ENCODE data around the gene MPC2.

Gene MPC2

GRCh38 chr1:167910530-167910929 is 26.3 kb downstream of the MPC2 start:
- Histone ChIP-seq H3K4me3 (ENCODE audit: low read depth, low read length) (no peak overlapping the region), H3K27ac (no peak overlapping the region), H3K36me3 (no peaks in the 10 kb centered on the region), H3K9me3 (ENCODE audit: severe bottlenecking) (no peaks in the 10 kb centered on the region), H3K27me3 (ENCODE audit: insufficient read depth, low read depth, severe bottlenecking) (no peaks in the 10 kb centered on the region)
- no peak for TF ChIP-seq CTCF (IDR thresholded peaks at IDR 0.05; ENCODE audit: low read depth, low read length)
- no peak for DNase-seq

- Histone ChIP-seq H3K27me3 (ENCODE audit: insufficient read depth, low read depth, severe bottlenecking) (no peaks in the 10 kb centered on the region), H3K27ac (no peak overlapping the region), H3K9me3 (ENCODE audit: severe bottlenecking) (no peaks in the 10 kb centered on the region), H3K4me3 (ENCODE audit: low read depth, low read length) (no peak overlapping the region), H3K36me3 (no peaks in the 10 kb centered on the region)
- no peak for TF ChIP-seq CTCF (IDR thresholded peaks at IDR 0.05; ENCODE audit: low read depth, low read length)
- DNase-seq: no peak
These were observed 27.1 kb downstream of the MPC2 start for GRCh38 chr1:167909691-167910180.

GRCh38 chr1:167905671-167906070 is 31.2 kb downstream of the MPC2 start:
- Histone ChIP-seq H3K27ac (no peak overlapping the region), H3K4me3 (ENCODE audit: low read depth, low read length) (no peak overlapping the region), H3K36me3 (no peaks in the 10 kb centered on the region), H3K9me3 (ENCODE audit: severe bottlenecking) (no peaks in the 10 kb centered on the region), H3K27me3 (ENCODE audit: insufficient read depth, low read depth, severe bottlenecking) (no peaks in the 10 kb centered on the region)
- no peak for TF ChIP-seq CTCF (IDR thresholded peaks at IDR 0.05; ENCODE audit: low read depth, low read length)
- DNase-seq: no peak

- no peaks in the 10 kb centered on the region for H3K36me3 ChIP-seq
- no peak for DNase-seq
- H3K4me3 ChIP-seq (ENCODE audit: low read depth, low read length): no peak overlapping the region
- no peak for TF ChIP-seq CTCF (IDR thresholded peaks at IDR 0.05; ENCODE audit: low read depth, low read length)
- no peaks in the 10 kb centered on the region for H3K27me3 ChIP-seq (ENCODE audit: insufficient read depth, low read depth, severe bottlenecking)
- no peaks in the 10 kb centered on the region for H3K9me3 ChIP-seq (ENCODE audit: severe bottlenecking)
- H3K27ac ChIP-seq: no peak overlapping the region
These were observed 31.7 kb downstream of the MPC2 start for GRCh38 chr1:167905182-167905581.

GRCh38 chr1:167904652-167905130 is 32.2 kb downstream of the MPC2 start:
- no peak for DNase-seq
- Histone ChIP-seq H3K4me3 (ENCODE audit: low read depth, low read length) (no peak overlapping the region), H3K9me3 (ENCODE audit: severe bottlenecking) (no peaks in the 10 kb centered on the region), H3K27me3 (ENCODE audit: insufficient read depth, low read depth, severe bottlenecking) (no peaks in the 10 kb centered on the region), H3K27ac (no peak overlapping the region), H3K36me3 (no peaks in the 10 kb centered on the region)
- TF ChIP-seq CTCF (IDR thresholded peaks at IDR 0.05; ENCODE audit: low read depth, low read length): no peak

GRCh38 chr1:167900907-167901306 is 36.0 kb downstream of the MPC2 start:
- no peak for DNase-seq
- Histone ChIP-seq H3K9me3 (ENCODE audit: severe bottlenecking) (no peaks in the 10 kb centered on the region), H3K27me3 (ENCODE audit: insufficient read depth, low read depth, severe bottlenecking) (no peaks in the 10 kb centered on the region), H3K36me3 (no peaks in the 10 kb centered on the region), H3K4me3 (ENCODE audit: low read depth, low read length) (no peak overlapping the region), H3K27ac (no peak overlapping the region)
- no peak for TF ChIP-seq CTCF (IDR thresholded peaks at IDR 0.05; ENCODE audit: low read depth, low read length)

All from WERI-Rb-1 (cell line).